ENCODE measurements around the gene ZNF473. TPM values are rescaled to one million over a fixed set of nuclear protein-coding genes. Genes with fewer than 3 reads are reported as not detected.

Gene ZNF473
- total RNA-seq, 1 experiment from 2014 or later = 10.0 TPM

DNA sequence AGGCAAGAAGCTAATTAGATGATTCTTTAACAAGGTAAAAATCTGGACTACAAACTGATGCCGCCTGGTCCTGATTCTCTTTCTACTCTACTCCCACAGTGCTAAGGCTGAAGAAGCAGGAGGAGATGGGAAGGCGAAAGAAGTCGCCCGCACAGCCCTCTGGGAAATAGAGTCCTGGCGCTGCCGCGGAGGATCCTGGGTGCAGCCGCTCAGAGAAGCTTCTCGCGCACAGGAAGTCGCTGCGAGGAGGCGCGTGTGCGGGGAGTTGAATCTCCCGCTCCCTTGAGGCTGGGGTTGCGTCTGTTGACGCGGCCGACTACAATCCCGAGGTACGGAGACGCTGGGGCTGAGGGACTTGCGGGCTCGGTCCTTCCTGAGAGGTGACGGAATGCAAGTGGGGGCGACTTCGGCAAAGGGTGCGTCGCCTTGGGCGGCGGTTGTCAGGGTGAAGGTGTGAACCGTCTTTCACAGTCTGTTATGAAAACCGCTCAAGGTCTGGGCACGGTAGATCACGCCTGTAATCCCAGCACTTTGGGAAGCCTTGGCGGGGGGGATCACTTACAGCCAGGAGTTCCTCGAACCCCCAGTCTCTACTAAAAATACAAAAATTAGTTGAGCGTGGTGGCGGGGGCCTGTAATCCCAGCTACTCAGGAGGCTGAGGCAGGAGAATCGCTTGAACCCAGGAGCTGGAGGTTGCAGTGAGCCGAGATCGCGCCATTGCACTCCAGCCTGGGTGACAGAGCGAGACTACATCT lies at the start of gene ZNF473 (continued):
- TF ChIP-seq TEAD4 (CRISPR knock-in tag; IDR thresholded peaks at IDR 0.05) (peak; percentile 87), ATF1 (CRISPR knock-in tag; IDR thresholded peaks at IDR 0.05) (peak; percentile 93), IRF2 (CRISPR knock-in tag; IDR thresholded peaks at IDR 0.05; ENCODE audit: borderline replicate concordance, low read depth) (0 out of 2 replicates have a peak, but pooled peaks have one; percentile 67), JUN (CRISPR knock-in tag; IDR thresholded peaks at IDR 0.05) (peak; percentile 96), ZNF219 (CRISPR knock-in tag; IDR thresholded peaks at IDR 0.05; ENCODE audit: borderline replicate concordance) (0 out of 2 replicates have a peak, but pooled peaks have one; percentile 60), CREB1 (CRISPR knock-in tag; IDR thresholded peaks at IDR 0.05) (peak; percentile 91; the same call in 1 of the 2 replicates)
- TF ChIP-seq, protein P1, sequence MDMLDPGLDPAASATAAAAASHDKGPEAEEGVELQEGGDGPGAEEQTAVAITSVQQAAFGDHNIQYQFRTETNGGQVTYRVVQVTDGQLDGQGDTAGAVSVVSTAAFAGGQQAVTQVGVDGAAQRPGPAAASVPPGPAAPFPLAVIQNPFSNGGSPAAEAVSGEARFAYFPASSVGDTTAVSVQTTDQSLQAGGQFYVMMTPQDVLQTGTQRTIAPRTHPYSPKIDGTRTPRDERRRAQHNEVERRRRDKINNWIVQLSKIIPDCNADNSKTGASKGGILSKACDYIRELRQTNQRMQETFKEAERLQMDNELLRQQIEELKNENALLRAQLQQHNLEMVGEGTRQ (CRISPR knock-in tag; IDR thresholded peaks at IDR 0.05) = no peak
- TF ChIP-seq, protein P2, sequence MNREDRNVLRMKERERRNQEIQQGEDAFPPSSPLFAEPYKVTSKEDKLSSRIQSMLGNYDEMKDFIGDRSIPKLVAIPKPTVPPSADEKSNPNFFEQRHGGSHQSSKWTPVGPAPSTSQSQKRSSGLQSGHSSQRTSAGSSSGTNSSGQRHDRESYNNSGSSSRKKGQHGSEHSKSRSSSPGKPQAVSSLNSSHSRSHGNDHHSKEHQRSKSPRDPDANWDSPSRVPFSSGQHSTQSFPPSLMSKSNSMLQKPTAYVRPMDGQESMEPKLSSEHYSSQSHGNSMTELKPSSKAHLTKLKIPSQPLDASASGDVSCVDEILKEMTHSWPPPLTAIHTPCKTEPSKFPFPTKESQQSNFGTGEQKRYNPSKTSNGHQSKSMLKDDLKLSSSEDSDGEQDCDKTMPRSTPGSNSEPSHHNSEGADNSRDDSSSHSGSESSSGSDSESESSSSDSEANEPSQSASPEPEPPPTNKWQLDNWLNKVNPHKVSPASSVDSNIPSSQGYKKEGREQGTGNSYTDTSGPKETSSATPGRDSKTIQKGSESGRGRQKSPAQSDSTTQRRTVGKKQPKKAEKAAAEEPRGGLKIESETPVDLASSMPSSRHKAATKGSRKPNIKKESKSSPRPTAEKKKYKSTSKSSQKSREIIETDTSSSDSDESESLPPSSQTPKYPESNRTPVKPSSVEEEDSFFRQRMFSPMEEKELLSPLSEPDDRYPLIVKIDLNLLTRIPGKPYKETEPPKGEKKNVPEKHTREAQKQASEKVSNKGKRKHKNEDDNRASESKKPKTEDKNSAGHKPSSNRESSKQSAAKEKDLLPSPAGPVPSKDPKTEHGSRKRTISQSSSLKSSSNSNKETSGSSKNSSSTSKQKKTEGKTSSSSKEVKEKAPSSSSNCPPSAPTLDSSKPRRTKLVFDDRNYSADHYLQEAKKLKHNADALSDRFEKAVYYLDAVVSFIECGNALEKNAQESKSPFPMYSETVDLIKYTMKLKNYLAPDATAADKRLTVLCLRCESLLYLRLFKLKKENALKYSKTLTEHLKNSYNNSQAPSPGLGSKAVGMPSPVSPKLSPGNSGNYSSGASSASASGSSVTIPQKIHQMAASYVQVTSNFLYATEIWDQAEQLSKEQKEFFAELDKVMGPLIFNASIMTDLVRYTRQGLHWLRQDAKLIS (CRISPR knock-in tag; IDR thresholded peaks at IDR 0.05; ENCODE audit: borderline replicate concordance) = no peak
- TF ChIP-seq, protein P3, sequence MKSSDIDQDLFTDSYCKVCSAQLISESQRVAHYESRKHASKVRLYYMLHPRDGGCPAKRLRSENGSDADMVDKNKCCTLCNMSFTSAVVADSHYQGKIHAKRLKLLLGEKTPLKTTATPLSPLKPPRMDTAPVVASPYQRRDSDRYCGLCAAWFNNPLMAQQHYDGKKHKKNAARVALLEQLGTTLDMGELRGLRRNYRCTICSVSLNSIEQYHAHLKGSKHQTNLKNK (CRISPR knock-in tag; IDR thresholded peaks at IDR 0.05) = no peak
- TF ChIP-seq, protein P4, sequence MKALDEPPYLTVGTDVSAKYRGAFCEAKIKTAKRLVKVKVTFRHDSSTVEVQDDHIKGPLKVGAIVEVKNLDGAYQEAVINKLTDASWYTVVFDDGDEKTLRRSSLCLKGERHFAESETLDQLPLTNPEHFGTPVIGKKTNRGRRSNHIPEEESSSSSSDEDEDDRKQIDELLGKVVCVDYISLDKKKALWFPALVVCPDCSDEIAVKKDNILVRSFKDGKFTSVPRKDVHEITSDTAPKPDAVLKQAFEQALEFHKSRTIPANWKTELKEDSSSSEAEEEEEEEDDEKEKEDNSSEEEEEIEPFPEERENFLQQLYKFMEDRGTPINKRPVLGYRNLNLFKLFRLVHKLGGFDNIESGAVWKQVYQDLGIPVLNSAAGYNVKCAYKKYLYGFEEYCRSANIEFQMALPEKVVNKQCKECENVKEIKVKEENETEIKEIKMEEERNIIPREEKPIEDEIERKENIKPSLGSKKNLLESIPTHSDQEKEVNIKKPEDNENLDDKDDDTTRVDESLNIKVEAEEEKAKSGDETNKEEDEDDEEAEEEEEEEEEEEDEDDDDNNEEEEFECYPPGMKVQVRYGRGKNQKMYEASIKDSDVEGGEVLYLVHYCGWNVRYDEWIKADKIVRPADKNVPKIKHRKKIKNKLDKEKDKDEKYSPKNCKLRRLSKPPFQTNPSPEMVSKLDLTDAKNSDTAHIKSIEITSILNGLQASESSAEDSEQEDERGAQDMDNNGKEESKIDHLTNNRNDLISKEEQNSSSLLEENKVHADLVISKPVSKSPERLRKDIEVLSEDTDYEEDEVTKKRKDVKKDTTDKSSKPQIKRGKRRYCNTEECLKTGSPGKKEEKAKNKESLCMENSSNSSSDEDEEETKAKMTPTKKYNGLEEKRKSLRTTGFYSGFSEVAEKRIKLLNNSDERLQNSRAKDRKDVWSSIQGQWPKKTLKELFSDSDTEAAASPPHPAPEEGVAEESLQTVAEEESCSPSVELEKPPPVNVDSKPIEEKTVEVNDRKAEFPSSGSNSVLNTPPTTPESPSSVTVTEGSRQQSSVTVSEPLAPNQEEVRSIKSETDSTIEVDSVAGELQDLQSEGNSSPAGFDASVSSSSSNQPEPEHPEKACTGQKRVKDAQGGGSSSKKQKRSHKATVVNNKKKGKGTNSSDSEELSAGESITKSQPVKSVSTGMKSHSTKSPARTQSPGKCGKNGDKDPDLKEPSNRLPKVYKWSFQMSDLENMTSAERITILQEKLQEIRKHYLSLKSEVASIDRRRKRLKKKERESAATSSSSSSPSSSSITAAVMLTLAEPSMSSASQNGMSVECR (CRISPR knock-in tag; IDR thresholded peaks at IDR 0.05; ENCODE audit: borderline replicate concordance) = peak; percentile 98
- TF ChIP-seq, protein P5, sequence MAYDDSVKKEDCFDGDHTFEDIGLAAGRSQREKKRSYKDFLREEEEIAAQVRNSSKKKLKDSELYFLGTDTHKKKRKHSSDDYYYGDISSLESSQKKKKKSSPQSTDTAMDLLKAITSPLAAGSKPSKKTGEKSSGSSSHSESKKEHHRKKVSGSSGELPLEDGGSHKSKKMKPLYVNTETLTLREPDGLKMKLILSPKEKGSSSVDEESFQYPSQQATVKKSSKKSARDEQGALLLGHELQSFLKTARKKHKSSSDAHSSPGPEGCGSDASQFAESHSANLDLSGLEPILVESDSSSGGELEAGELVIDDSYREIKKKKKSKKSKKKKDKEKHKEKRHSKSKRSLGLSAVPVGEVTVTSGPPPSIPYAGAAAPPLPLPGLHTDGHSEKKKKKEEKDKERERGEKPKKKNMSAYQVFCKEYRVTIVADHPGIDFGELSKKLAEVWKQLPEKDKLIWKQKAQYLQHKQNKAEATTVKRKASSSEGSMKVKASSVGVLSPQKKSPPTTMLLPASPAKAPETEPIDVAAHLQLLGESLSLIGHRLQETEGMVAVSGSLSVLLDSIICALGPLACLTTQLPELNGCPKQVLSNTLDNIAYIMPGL (CRISPR knock-in tag; IDR thresholded peaks at IDR 0.05) = 0 out of 2 replicates have a peak, but pooled peaks have one; percentile 33
- TF ChIP-seq, protein P6, sequence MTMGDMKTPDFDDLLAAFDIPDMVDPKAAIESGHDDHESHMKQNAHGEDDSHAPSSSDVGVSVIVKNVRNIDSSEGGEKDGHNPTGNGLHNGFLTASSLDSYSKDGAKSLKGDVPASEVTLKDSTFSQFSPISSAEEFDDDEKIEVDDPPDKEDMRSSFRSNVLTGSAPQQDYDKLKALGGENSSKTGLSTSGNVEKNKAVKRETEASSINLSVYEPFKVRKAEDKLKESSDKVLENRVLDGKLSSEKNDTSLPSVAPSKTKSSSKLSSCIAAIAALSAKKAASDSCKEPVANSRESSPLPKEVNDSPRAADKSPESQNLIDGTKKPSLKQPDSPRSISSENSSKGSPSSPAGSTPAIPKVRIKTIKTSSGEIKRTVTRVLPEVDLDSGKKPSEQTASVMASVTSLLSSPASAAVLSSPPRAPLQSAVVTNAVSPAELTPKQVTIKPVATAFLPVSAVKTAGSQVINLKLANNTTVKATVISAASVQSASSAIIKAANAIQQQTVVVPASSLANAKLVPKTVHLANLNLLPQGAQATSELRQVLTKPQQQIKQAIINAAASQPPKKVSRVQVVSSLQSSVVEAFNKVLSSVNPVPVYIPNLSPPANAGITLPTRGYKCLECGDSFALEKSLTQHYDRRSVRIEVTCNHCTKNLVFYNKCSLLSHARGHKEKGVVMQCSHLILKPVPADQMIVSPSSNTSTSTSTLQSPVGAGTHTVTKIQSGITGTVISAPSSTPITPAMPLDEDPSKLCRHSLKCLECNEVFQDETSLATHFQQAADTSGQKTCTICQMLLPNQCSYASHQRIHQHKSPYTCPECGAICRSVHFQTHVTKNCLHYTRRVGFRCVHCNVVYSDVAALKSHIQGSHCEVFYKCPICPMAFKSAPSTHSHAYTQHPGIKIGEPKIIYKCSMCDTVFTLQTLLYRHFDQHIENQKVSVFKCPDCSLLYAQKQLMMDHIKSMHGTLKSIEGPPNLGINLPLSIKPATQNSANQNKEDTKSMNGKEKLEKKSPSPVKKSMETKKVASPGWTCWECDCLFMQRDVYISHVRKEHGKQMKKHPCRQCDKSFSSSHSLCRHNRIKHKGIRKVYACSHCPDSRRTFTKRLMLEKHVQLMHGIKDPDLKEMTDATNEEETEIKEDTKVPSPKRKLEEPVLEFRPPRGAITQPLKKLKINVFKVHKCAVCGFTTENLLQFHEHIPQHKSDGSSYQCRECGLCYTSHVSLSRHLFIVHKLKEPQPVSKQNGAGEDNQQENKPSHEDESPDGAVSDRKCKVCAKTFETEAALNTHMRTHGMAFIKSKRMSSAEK (CRISPR knock-in tag; IDR thresholded peaks at IDR 0.05; ENCODE audit: borderline replicate concordance) = no peak
- TF ChIP-seq, protein P7, sequence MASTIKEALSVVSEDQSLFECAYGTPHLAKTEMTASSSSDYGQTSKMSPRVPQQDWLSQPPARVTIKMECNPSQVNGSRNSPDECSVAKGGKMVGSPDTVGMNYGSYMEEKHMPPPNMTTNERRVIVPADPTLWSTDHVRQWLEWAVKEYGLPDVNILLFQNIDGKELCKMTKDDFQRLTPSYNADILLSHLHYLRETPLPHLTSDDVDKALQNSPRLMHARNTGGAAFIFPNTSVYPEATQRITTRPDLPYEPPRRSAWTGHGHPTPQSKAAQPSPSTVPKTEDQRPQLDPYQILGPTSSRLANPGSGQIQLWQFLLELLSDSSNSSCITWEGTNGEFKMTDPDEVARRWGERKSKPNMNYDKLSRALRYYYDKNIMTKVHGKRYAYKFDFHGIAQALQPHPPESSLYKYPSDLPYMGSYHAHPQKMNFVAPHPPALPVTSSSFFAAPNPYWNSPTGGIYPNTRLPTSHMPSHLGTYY (CRISPR knock-in tag; IDR thresholded peaks at IDR 0.05) = no peak
- TF ChIP-seq, protein P8, sequence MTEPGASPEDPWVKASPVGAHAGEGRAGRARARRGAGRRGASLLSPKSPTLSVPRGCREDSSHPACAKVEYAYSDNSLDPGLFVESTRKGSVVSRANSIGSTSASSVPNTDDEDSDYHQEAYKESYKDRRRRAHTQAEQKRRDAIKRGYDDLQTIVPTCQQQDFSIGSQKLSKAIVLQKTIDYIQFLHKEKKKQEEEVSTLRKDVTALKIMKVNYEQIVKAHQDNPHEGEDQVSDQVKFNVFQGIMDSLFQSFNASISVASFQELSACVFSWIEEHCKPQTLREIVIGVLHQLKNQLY (CRISPR knock-in tag; IDR thresholded peaks at IDR 0.05) = 0 out of 2 replicates have a peak, but pooled peaks have one; percentile 86
- TF ChIP-seq, protein P9, sequence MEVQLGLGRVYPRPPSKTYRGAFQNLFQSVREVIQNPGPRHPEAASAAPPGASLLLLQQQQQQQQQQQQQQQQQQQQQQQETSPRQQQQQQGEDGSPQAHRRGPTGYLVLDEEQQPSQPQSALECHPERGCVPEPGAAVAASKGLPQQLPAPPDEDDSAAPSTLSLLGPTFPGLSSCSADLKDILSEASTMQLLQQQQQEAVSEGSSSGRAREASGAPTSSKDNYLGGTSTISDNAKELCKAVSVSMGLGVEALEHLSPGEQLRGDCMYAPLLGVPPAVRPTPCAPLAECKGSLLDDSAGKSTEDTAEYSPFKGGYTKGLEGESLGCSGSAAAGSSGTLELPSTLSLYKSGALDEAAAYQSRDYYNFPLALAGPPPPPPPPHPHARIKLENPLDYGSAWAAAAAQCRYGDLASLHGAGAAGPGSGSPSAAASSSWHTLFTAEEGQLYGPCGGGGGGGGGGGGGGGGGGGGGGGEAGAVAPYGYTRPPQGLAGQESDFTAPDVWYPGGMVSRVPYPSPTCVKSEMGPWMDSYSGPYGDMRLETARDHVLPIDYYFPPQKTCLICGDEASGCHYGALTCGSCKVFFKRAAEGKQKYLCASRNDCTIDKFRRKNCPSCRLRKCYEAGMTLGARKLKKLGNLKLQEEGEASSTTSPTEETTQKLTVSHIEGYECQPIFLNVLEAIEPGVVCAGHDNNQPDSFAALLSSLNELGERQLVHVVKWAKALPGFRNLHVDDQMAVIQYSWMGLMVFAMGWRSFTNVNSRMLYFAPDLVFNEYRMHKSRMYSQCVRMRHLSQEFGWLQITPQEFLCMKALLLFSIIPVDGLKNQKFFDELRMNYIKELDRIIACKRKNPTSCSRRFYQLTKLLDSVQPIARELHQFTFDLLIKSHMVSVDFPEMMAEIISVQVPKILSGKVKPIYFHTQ (CRISPR knock-in tag; IDR thresholded peaks at IDR 0.05) = no peak

All from WTC11 (cell line).